Activated CD8-positive, alpha-beta memory T cell treated with anti-CD3 and anti-CD28 coated beads, Interleukin-2, amount 10 ng/mL, durations not matched to agents 7 days and 5 days (primary cell): ENCODE results near the gene PPFIA2. TPM values are rescaled to one million over a fixed set of nuclear protein-coding genes. Genes with fewer than 3 reads are reported as not detected.

Source experiments
- ATAC-seq: fragments of 150-1000 bp; cut with Tn5 transposase; one replicate; pipeline ENCODE4 v1.10.0; 2021; ENCODE audit warnings: moderate library complexity
- CTCF ChIA-PET: fragments of 350-600 bp; sonication (Branson Sonifier 250); formaldehyde crosslinking; loops from one replicate; lab custom pipeline; 2021; ENCODE audit warnings: antibody characterized with exemption; lab: Charles Lee
- DNase-seq: peaks from one replicate; pipeline ENCODE4 v3.0.0-alpha.2; 2020
- H3K27ac Mint-ChIP-seq: one replicate; pipeline ENCODE4 v1.8.0; 2021; ENCODE audit warnings: mild to moderate bottlenecking, mixed read lengths
- H3K27me3 Mint-ChIP-seq: one replicate; pipeline ENCODE4 v1.8.0; 2021; ENCODE audit warnings: mixed read lengths
- H3K36me3 Mint-ChIP-seq: one replicate; pipeline ENCODE4 v1.8.0; 2021; ENCODE audit warnings: mild to moderate bottlenecking, mixed read lengths
- H3K4me1 Mint-ChIP-seq: one replicate; pipeline ENCODE4 v1.8.0; 2021; ENCODE audit warnings: mixed read lengths
- H3K4me3 Mint-ChIP-seq: one replicate; pipeline ENCODE4 v1.8.0; 2021; ENCODE audit warnings: mild to moderate bottlenecking, moderate library complexity, mixed read lengths
- H3K9me3 Mint-ChIP-seq: one replicate; pipeline ENCODE4 v1.8.0; 2022; ENCODE audit warnings: low read depth, mixed read lengths
- total RNA-seq, 2 experiments: library from RNA; stranded (reverse); gene quantifications; one replicate each; pipeline ENCODE4 v1.2.3, GENCODE V29; 2021

The PPFIA2 gene
- total RNA-seq, 2 experiments from 2014 or later, result not detected

GRCh38 chr12:81572411-81572810 is 186.7 kb downstream of the PPFIA2 start:
- Mint-ChIP-seq H3K4me3 (no peak overlapping the region), H3K9me3 (no peaks in the 10 kb centered on the region), H3K4me1 (no peaks in the 10 kb centered on the region), H3K36me3 (no peaks in the 10 kb centered on the region), H3K27ac (no peak overlapping the region), H3K27me3 (no peaks in the 10 kb centered on the region)
- ATAC-seq (no peak), DNase-seq (no peak)
- CTCF ChIA-PET, result no interaction called here

GRCh38 chr12:81570234-81570633 is 188.9 kb downstream of the PPFIA2 start:
- H3K4me1 Mint-ChIP-seq, result no peaks in the 10 kb centered on the region
- no peak overlapping the region for H3K4me3 Mint-ChIP-seq
- H3K36me3 Mint-ChIP-seq, result no peaks in the 10 kb centered on the region
- no peak for DNase-seq
- CTCF ChIA-PET, result no interaction called here
- no peak for ATAC-seq
- no peak overlapping the region for H3K27ac Mint-ChIP-seq
- H3K27me3 Mint-ChIP-seq, result no peaks in the 10 kb centered on the region
- no peaks in the 10 kb centered on the region for H3K9me3 Mint-ChIP-seq

GRCh38 chr12:81564237-81564636 is 194.9 kb downstream of the PPFIA2 start:
- no peaks in the 10 kb centered on the region for H3K9me3 Mint-ChIP-seq
- DNase-seq, result no peak
- CTCF ChIA-PET, result no interaction called here
- H3K27ac Mint-ChIP-seq, result no peak overlapping the region
- H3K36me3 Mint-ChIP-seq, result no peaks in the 10 kb centered on the region
- H3K4me1 Mint-ChIP-seq, result no peaks in the 10 kb centered on the region
- H3K4me3 Mint-ChIP-seq, result no peak overlapping the region
- no peak for ATAC-seq
- H3K27me3 Mint-ChIP-seq, result no peaks in the 10 kb centered on the region

GRCh38 chr12:81558031-81558430 is 201.1 kb downstream of the PPFIA2 start:
- no peak for DNase-seq
- ATAC-seq, result no peak
- Mint-ChIP-seq H3K27me3 (no peaks in the 10 kb centered on the region), H3K4me1 (no peaks in the 10 kb centered on the region), H3K36me3 (no peaks in the 10 kb centered on the region), H3K4me3 (no peak overlapping the region), H3K27ac (no peak overlapping the region), H3K9me3 (no peaks in the 10 kb centered on the region)
- CTCF ChIA-PET, result no interaction called here

GRCh38 chr12:81546811-81547210 is 212.3 kb downstream of the PPFIA2 start:
- Mint-ChIP-seq H3K36me3 (no peaks in the 10 kb centered on the region), H3K4me1 (no peaks in the 10 kb centered on the region), H3K9me3 (peaks cover 4% of the 10 kb centered on the region), H3K4me3 (no peak overlapping the region), H3K27me3 (no peaks in the 10 kb centered on the region), H3K27ac (no peak overlapping the region)
- CTCF ChIA-PET, result no interaction called here
- DNase-seq (no peak), ATAC-seq (no peak)

GRCh38 chr12:81543621-81544139 is 215.5 kb downstream of the PPFIA2 start:
- no peak overlapping the region for H3K4me3 Mint-ChIP-seq
- no peak for ATAC-seq
- CTCF ChIA-PET, result no interaction called here
- peaks cover 6% of the 10 kb centered on the region for H3K9me3 Mint-ChIP-seq
- no peaks in the 10 kb centered on the region for H3K27me3 Mint-ChIP-seq
- no peaks in the 10 kb centered on the region for H3K4me1 Mint-ChIP-seq
- no peak overlapping the region for H3K27ac Mint-ChIP-seq
- no peak for DNase-seq
- no peaks in the 10 kb centered on the region for H3K36me3 Mint-ChIP-seq

- no peak overlapping the region for H3K27ac Mint-ChIP-seq
- H3K36me3 Mint-ChIP-seq, result no peaks in the 10 kb centered on the region
- DNase-seq (no peak), ATAC-seq (no peak)
- H3K4me3 Mint-ChIP-seq, result no peak overlapping the region
- H3K9me3 Mint-ChIP-seq, result peaks cover 11% of the 10 kb centered on the region
- no peaks in the 10 kb centered on the region for H3K27me3 Mint-ChIP-seq
- CTCF ChIA-PET, result no interaction called here
- H3K4me1 Mint-ChIP-seq, result no peaks in the 10 kb centered on the region
Observed at GRCh38 chr12:81542065-81543010, 216.8 kb downstream of the PPFIA2 start.

- no peak for ATAC-seq
- Mint-ChIP-seq H3K4me1 (no peaks in the 10 kb centered on the region), H3K27ac (no peak overlapping the region), H3K36me3 (no peaks in the 10 kb centered on the region), H3K9me3 (peaks cover 11% of the 10 kb centered on the region), H3K27me3 (no peaks in the 10 kb centered on the region), H3K4me3 (no peak overlapping the region)
- DNase-seq, result no peak
- CTCF ChIA-PET, result no interaction called here
Observed at GRCh38 chr12:81541121-81541520, 218.0 kb downstream of the PPFIA2 start.

GRCh38 chr12:81539279-81539678 is 219.9 kb downstream of the PPFIA2 start:
- Mint-ChIP-seq H3K4me1 (no peaks in the 10 kb centered on the region), H3K27me3 (no peaks in the 10 kb centered on the region), H3K27ac (no peak overlapping the region), H3K4me3 (no peak overlapping the region), H3K36me3 (no peaks in the 10 kb centered on the region), H3K9me3 (peaks cover 11% of the 10 kb centered on the region)
- no peak for DNase-seq
- no peak for ATAC-seq
- CTCF ChIA-PET, result no interaction called here

GRCh38 chr12:81533054-81533453 is 226.1 kb downstream of the PPFIA2 start:
- H3K27me3 Mint-ChIP-seq, result no peaks in the 10 kb centered on the region
- ATAC-seq, result no peak
- no peak for DNase-seq
- no peaks in the 10 kb centered on the region for H3K4me1 Mint-ChIP-seq
- H3K4me3 Mint-ChIP-seq, result no peak overlapping the region
- H3K9me3 Mint-ChIP-seq, result peaks cover under 1% of the 10 kb centered on the region
- CTCF ChIA-PET, result no interaction called here
- H3K36me3 Mint-ChIP-seq, result no peaks in the 10 kb centered on the region
- H3K27ac Mint-ChIP-seq, result no peak overlapping the region

GRCh38 chr12:81530352-81530751 is 228.8 kb downstream of the PPFIA2 start:
- CTCF ChIA-PET, result no interaction called here
- H3K9me3 Mint-ChIP-seq, result peaks cover 3% of the 10 kb centered on the region
- H3K27ac Mint-ChIP-seq, result no peak overlapping the region
- DNase-seq, result no peak
- no peak for ATAC-seq
- no peak overlapping the region for H3K4me3 Mint-ChIP-seq
- no peaks in the 10 kb centered on the region for H3K36me3 Mint-ChIP-seq
- no peaks in the 10 kb centered on the region for H3K4me1 Mint-ChIP-seq
- no peaks in the 10 kb centered on the region for H3K27me3 Mint-ChIP-seq

GRCh38 chr12:81520064-81520945 is 238.8 kb downstream of the PPFIA2 start:
- Mint-ChIP-seq H3K27me3 (no peaks in the 10 kb centered on the region), H3K9me3 (peaks cover 7% of the 10 kb centered on the region), H3K4me3 (no peak overlapping the region), H3K27ac (no peak overlapping the region), H3K36me3 (no peaks in the 10 kb centered on the region), H3K4me1 (peaks cover 4% of the 10 kb centered on the region)
- CTCF ChIA-PET, result no interaction called here
- ATAC-seq (no peak), DNase-seq (no peak)

- no peaks in the 10 kb centered on the region for H3K36me3 Mint-ChIP-seq
- no peak for DNase-seq
- no peak overlapping the region for H3K27ac Mint-ChIP-seq
- CTCF ChIA-PET, result no interaction called here
- H3K4me1 Mint-ChIP-seq, result peaks cover 4% of the 10 kb centered on the region
- H3K4me3 Mint-ChIP-seq, result no peak overlapping the region
- peaks cover 7% of the 10 kb centered on the region for H3K9me3 Mint-ChIP-seq
- no peaks in the 10 kb centered on the region for H3K27me3 Mint-ChIP-seq
- no peak for ATAC-seq
Observed at GRCh38 chr12:81518638-81519037, 240.5 kb downstream of the PPFIA2 start.
